DMS153 treated with DMSO at 0.1 percent for 48 hours (cell line): ENCODE results near the gene PHB1.
"Not testable (repeated sequence)": the region's sequence is repeated elsewhere in the genome, so short reads cannot be mapped to it uniquely, and the experiment has no call there.

ENCODE experiments used
- DNase-seq: peaks from one replicate; lab custom pipeline; 2025; ENCODE audit not compliant: unreplicated experiment; lab: John Stamatoyannopoulos, UW

Gene PHB1

GRCh38 chr17:49406421-49407061 is 8.1 kb downstream of the PHB1 start:
- DNase-seq: no peak

GRCh38 chr17:49404906-49405305 is 9.8 kb downstream of the PHB1 start:
- no peak for DNase-seq

GRCh38 chr17:49404361-49404760 is 10.3 kb downstream of the PHB1 start:
- DNase-seq: no peak

GRCh38 chr17:49403514-49404289 is 11.0 kb downstream of the PHB1 start:
- no peak for DNase-seq

- DNase-seq: no peak
Observed at GRCh38 chr17:49402706-49403105, 12.0 kb downstream of the PHB1 start.

GRCh38 chr17:49401971-49402611 is 12.6 kb downstream of the PHB1 start:
- no peak for DNase-seq

- DNase-seq: no peak
Observed at GRCh38 chr17:49399995-49400394, 14.7 kb downstream of the PHB1 start.

GRCh38 chr17:49397586-49397985 is 17.1 kb downstream of the PHB1 start:
- no peak for DNase-seq

GRCh38 chr17:49393491-49394255 is 21.0 kb downstream of the PHB1 start:
- no peak for DNase-seq

GRCh38 chr17:49390548-49391324 is 23.9 kb downstream of the PHB1 start:
- no peak for DNase-seq

- DNase-seq: not testable (repeated sequence)
Observed at GRCh38 chr17:49389514-49390347, 25.0 kb downstream of the PHB1 start.

- DNase-seq: no peak
Observed at GRCh38 chr17:49388692-49389513, 25.8 kb downstream of the PHB1 start.

- DNase-seq: no peak
Observed at GRCh38 chr17:49388290-49388640, 26.4 kb downstream of the PHB1 start.

- DNase-seq: no peak
Observed at GRCh38 chr17:49387498-49388289, 27.0 kb downstream of the PHB1 start.

GRCh38 chr17:49386373-49386772 is 28.3 kb downstream of the PHB1 start:
- no peak for DNase-seq

GRCh38 chr17:49384951-49385350 is 29.7 kb downstream of the PHB1 start:
- no peak for DNase-seq

- DNase-seq: no peak
Observed at GRCh38 chr17:49383060-49383459, 31.6 kb downstream of the PHB1 start.

- DNase-seq: no peak
Observed at GRCh38 chr17:49382556-49382955, 32.1 kb downstream of the PHB1 start.
